Activated CD8-positive, alpha-beta T cell treated with anti-CD3 and anti-CD28 coated beads for 36 hours (primary cell): ENCODE data around the gene GPR141. TPM values are rescaled to one million over a fixed set of nuclear protein-coding genes. Genes with fewer than 3 reads are reported as not detected.

ENCODE experiments used
- ATAC-seq: fragments of 200-7000 bp; cut with Tn5 transposase; one replicate; pipeline ENCODE4 v1.10.0; 2021; ENCODE audit warnings: mild to moderate bottlenecking, moderate library complexity
- CTCF ChIA-PET: fragments of 350-600 bp; sonication (Branson Sonifier 250); formaldehyde crosslinking; loops from one replicate; lab custom pipeline; 2021; ENCODE audit warnings: antibody characterized with exemption; lab: Charles Lee
- POLR2A ChIA-PET: fragments of 350-600 bp; sonication (Branson Sonifier 250); formaldehyde crosslinking; loops from one replicate; lab custom pipeline; 2021; ENCODE audit warnings: antibody characterized with exemption; lab: Charles Lee
- DNase-seq: peaks from one replicate; pipeline ENCODE4 v3.0.0-alpha.2; 2020
- H3K27ac Mint-ChIP-seq: one replicate; pipeline ENCODE4 v1.8.0; 2021; ENCODE audit warnings: mild to moderate bottlenecking, mixed read lengths
- H3K27me3 Mint-ChIP-seq: one replicate; pipeline ENCODE4 v1.8.0; 2021; ENCODE audit warnings: mixed read lengths
- H3K36me3 Mint-ChIP-seq: one replicate; pipeline ENCODE4 v1.8.0; 2021; ENCODE audit warnings: low read depth, mixed read lengths
- H3K4me1 Mint-ChIP-seq: one replicate; pipeline ENCODE4 v1.8.0; 2021; ENCODE audit warnings: low read depth, mixed read lengths
- H3K4me3 Mint-ChIP-seq: one replicate; pipeline ENCODE4 v1.8.0; 2021; ENCODE audit warnings: mild to moderate bottlenecking, moderate library complexity, mixed read lengths
- H3K9me3 Mint-ChIP-seq: one replicate; pipeline ENCODE4 v1.8.0; 2021; ENCODE audit warnings: mixed read lengths
- intact Hi-C: fragments of 100-400 bp; cut with micrococcal nuclease; formaldehyde crosslinking; loops from one replicate; pipeline ENCODE4 v1.10.0; 2022
- total RNA-seq, 2 experiments: library from RNA; stranded (reverse); gene quantifications; one replicate each; pipeline ENCODE4 v1.2.3, GENCODE V29; 2021
- TF ChIP-seq, protein P1 (sequence below): fragments of 200-600 bp; IDR thresholded peaks from one replicate; pipeline ENCODE4 v1.8.0; 2022; ENCODE audit warnings: antibody characterized with exemption, mild to moderate bottlenecking

GPR141 gene
- total RNA-seq, 2 experiments from 2014 or later = not detected

GRCh38 chr7:37713613-37714012, 30.0 kb downstream of the GPR141 start:
- H3K9me3 Mint-ChIP-seq = no peaks in the 10 kb centered on the region
- no peaks in the 10 kb centered on the region for H3K36me3 Mint-ChIP-seq
- no peak for DNase-seq
- POLR2A ChIA-PET = no interaction called here
- H3K4me1 Mint-ChIP-seq = peaks cover 2% of the 10 kb centered on the region
- intact Hi-C loops = no loop called here
- no peak for ATAC-seq
- no peak overlapping the region for H3K27ac Mint-ChIP-seq
- no peak overlapping the region for H3K4me3 Mint-ChIP-seq
- CTCF ChIA-PET = no interaction called here
- H3K27me3 Mint-ChIP-seq = peaks cover 2% of the 10 kb centered on the region
- TF ChIP-seq, protein P1, sequence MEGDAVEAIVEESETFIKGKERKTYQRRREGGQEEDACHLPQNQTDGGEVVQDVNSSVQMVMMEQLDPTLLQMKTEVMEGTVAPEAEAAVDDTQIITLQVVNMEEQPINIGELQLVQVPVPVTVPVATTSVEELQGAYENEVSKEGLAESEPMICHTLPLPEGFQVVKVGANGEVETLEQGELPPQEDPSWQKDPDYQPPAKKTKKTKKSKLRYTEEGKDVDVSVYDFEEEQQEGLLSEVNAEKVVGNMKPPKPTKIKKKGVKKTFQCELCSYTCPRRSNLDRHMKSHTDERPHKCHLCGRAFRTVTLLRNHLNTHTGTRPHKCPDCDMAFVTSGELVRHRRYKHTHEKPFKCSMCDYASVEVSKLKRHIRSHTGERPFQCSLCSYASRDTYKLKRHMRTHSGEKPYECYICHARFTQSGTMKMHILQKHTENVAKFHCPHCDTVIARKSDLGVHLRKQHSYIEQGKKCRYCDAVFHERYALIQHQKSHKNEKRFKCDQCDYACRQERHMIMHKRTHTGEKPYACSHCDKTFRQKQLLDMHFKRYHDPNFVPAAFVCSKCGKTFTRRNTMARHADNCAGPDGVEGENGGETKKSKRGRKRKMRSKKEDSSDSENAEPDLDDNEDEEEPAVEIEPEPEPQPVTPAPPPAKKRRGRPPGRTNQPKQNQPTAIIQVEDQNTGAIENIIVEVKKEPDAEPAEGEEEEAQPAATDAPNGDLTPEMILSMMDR = no peak

DNA sequence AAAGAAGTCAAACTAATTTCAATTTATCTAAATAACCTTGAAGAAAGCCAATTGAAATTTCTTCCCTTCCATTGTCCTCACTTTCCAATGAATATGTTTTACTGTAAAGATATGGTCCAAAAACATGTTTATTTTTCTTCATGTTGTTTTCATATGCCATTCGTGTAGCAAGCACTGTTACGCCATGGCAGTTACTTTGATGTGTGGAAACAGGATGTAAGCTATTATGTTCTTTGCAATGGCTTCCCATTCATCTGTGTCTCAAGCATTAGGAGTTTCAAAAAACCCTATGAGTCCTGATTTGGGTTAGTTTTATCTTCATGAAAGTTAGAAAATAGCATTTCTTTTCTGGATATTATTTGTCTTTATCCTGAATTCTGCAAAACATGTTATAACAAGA, 31.0 kb downstream of the GPR141 start:
- Mint-ChIP-seq H3K27ac (no peak overlapping the region), H3K27me3 (peaks cover 2% of the 10 kb centered on the region), H3K36me3 (no peaks in the 10 kb centered on the region), H3K4me3 (no peak overlapping the region), H3K4me1 (peaks cover 2% of the 10 kb centered on the region), H3K9me3 (no peaks in the 10 kb centered on the region)
- POLR2A ChIA-PET = no interaction called here
- DNase-seq = no peak
- CTCF ChIA-PET = no interaction called here
- no peak for ATAC-seq
- intact Hi-C loops = no loop called here
- TF ChIP-seq, protein P1 = no peak

GRCh38 chr7:37718585-37718984, 35.0 kb downstream of the GPR141 start:
- intact Hi-C loops = no loop called here
- no peaks in the 10 kb centered on the region for H3K36me3 Mint-ChIP-seq
- H3K27ac Mint-ChIP-seq = no peak overlapping the region
- H3K4me3 Mint-ChIP-seq = no peak overlapping the region
- H3K27me3 Mint-ChIP-seq = no peaks in the 10 kb centered on the region
- ChIA-PET POLR2A (no interaction called here), CTCF (interaction anchor here (1.4 to 1.5 kb wide), 2 partner anchors 11 to 14 kb away, joined by 3 to 4 read pairs; no protein-coding TSS in a partner anchor)
- no peaks in the 10 kb centered on the region for H3K4me1 Mint-ChIP-seq
- no peak for DNase-seq
- H3K9me3 Mint-ChIP-seq = no peaks in the 10 kb centered on the region
- TF ChIP-seq, protein P1 = no peak
- ATAC-seq = no peak

GRCh38 chr7:37719077-37719476, 35.5 kb downstream of the GPR141 start:
- ATAC-seq (no peak), DNase-seq (no peak)
- ChIA-PET POLR2A (no interaction called here), CTCF (interaction anchor here (1.4 to 1.5 kb wide), 2 partner anchors 12 to 14 kb away, joined by 3 to 4 read pairs; no protein-coding TSS in a partner anchor)
- H3K4me3 Mint-ChIP-seq = no peak overlapping the region
- intact Hi-C loops = no loop called here
- H3K4me1 Mint-ChIP-seq = no peaks in the 10 kb centered on the region
- H3K9me3 Mint-ChIP-seq = no peaks in the 10 kb centered on the region
- H3K27ac Mint-ChIP-seq = no peak overlapping the region
- no peaks in the 10 kb centered on the region for H3K36me3 Mint-ChIP-seq
- TF ChIP-seq, protein P1 = no peak
- no peaks in the 10 kb centered on the region for H3K27me3 Mint-ChIP-seq

GRCh38 chr7:37724732-37725131, 41.2 kb downstream of the GPR141 start:
- H3K4me3 Mint-ChIP-seq = no peak overlapping the region
- no peaks in the 10 kb centered on the region for H3K36me3 Mint-ChIP-seq
- no peak overlapping the region for H3K27ac Mint-ChIP-seq
- CTCF ChIA-PET = no interaction called here
- no peak for DNase-seq
- POLR2A ChIA-PET = interaction anchor here (0.7 to 0.8 kb wide), 2 partner anchors 31 to 714 kb away, joined by 3 read pairs; no protein-coding TSS in a partner anchor
- no peaks in the 10 kb centered on the region for H3K9me3 Mint-ChIP-seq
- intact Hi-C loops = no loop called here
- ATAC-seq = no peak
- TF ChIP-seq, protein P1 = no peak
- peaks cover 10% of the 10 kb centered on the region for H3K4me1 Mint-ChIP-seq
- no peaks in the 10 kb centered on the region for H3K27me3 Mint-ChIP-seq
